Right atrium auricular region (tissue), 2 donors: ENCODE measurements around the gene FBLN2. TPM values are rescaled to one million over a fixed set of nuclear protein-coding genes. Genes with fewer than 3 reads are reported as not detected.
A peak's percentile ranks its signal among the peaks of the same experiment; 100 is the strongest.
"Not testable (repeated sequence)": the region's sequence is repeated elsewhere in the genome, so short reads cannot be mapped to it uniquely, and the experiment has no call there.

Experiments used
- DNase-seq: peaks from one replicate; pipeline ENCODE4 v3.0.0-alpha.2; 2019; ENCODE audit warnings: low spot score
- H3K27ac ChIP-seq, 2 donors: fragments of 200-600 bp; sonication (generic); 1 replicate in 1 of 2; 2 replicates in 1 of 2; pipeline ENCODE4 v1.5.1; 2016 to 2019
- H3K27me3 ChIP-seq, 2 donors: fragments of 200-600 bp; sonication (generic); one replicate each; pipeline versions ENCODE4 v1.5.1 to v1.6.0; 2017 to 2019
- H3K36me3 ChIP-seq: fragments of 200-600 bp; sonication (generic); one replicate; pipeline ENCODE4 v1.5.1; 2016
- H3K4me1 ChIP-seq, 2 donors: fragments of 200-600 bp; sonication (generic); one replicate each; pipeline versions ENCODE4 v1.5.1 to v1.6.0; 2017 to 2019
- H3K4me3 ChIP-seq, 2 donors: fragments of 200-600 bp; sonication (generic); 1 replicate in 1 of 2; 2 replicates in 1 of 2; pipeline ENCODE4 v1.5.1; 2017 to 2019; ENCODE audit warnings: mild to moderate bottlenecking in 1 of 2, moderate library complexity in 1 of 2
- H3K9me3 ChIP-seq, 2 donors: fragments of 200-600 bp; sonication (generic); one replicate each; pipeline ENCODE4 v1.5.1; 2019
- CTCF ChIP-seq, 2 donors: fragments of 200-600 bp; sonication (generic); IDR thresholded peaks; one replicate each; pipeline ENCODE4 v1.5.1; 2019; ENCODE audit warnings: antibody characterized with exemption in 2 of 2
- total RNA-seq, 2 donors: library from RNA; depleted of rRNA; stranded (reverse); fragments of >200 nt; gene quantifications; one replicate each; pipeline ENCODE4 v1.1.0, GENCODE V29; 2016

FBLN2 gene
- total RNA-seq, 2 donors from 2014 or later: 122 to 185 TPM

GRCh38 chr3:13520326-13520880 lies 28.5 kb upstream of the FBLN2 start:
- H3K27me3 ChIP-seq: no peaks in the 10 kb centered on the region
- TF ChIP-seq CTCF (IDR thresholded peaks at IDR 0.05): no peak
- DNase-seq: no peak
- H3K27ac ChIP-seq: peak overlapping the region in 1 of 2 donors; percentile 90
- H3K36me3 ChIP-seq: no peaks in the 10 kb centered on the region
- H3K4me3 ChIP-seq: no peak overlapping the region
- peaks cover 0 to 44% of the 10 kb centered on the region in 2 donors for H3K4me1 ChIP-seq
- no peaks in the 10 kb centered on the region for H3K9me3 ChIP-seq

GRCh38 chr3:13521309-13521708 lies 27.6 kb upstream of the FBLN2 start:
- no peak for DNase-seq
- Histone ChIP-seq H3K9me3 (no peaks in the 10 kb centered on the region), H3K4me3 (no peak overlapping the region), H3K27ac (no peak overlapping the region), H3K27me3 (no peaks in the 10 kb centered on the region), H3K36me3 (no peaks in the 10 kb centered on the region), H3K4me1 (peaks cover 0 to 43% of the 10 kb centered on the region in 2 donors)
- TF ChIP-seq CTCF (IDR thresholded peaks at IDR 0.05): no peak

GRCh38 chr3:13521749-13522148 lies 27.2 kb upstream of the FBLN2 start:
- not testable (repeated sequence) for H3K9me3 ChIP-seq, DNase-seq, H3K4me3 ChIP-seq, H3K36me3 ChIP-seq, H3K27me3 ChIP-seq, H3K27ac ChIP-seq
- peaks cover 0 to 43% of the 10 kb centered on the region in 2 donors for H3K4me1 ChIP-seq

- Histone ChIP-seq H3K27ac (no peak overlapping the region), H3K4me1 (peaks cover 0 to 39% of the 10 kb centered on the region in 2 donors), H3K27me3 (no peaks in the 10 kb centered on the region), H3K4me3 (no peak overlapping the region), H3K36me3 (no peaks in the 10 kb centered on the region), H3K9me3 (no peaks in the 10 kb centered on the region)
- TF ChIP-seq CTCF (IDR thresholded peaks at IDR 0.05): no peak
- no peak for DNase-seq
Observed at GRCh38 chr3:13522236-13522635, 26.7 kb upstream of the FBLN2 start.

- no peaks in the 10 kb centered on the region for H3K27me3 ChIP-seq
- H3K27ac ChIP-seq: peak overlapping the region; percentile 70 to 75
- peaks cover 0 to 23% of the 10 kb centered on the region in 2 donors for H3K4me1 ChIP-seq
- H3K36me3 ChIP-seq: no peaks in the 10 kb centered on the region
- no peak for DNase-seq
- H3K4me3 ChIP-seq: no peak overlapping the region
- no peak for TF ChIP-seq CTCF (IDR thresholded peaks at IDR 0.05)
- no peaks in the 10 kb centered on the region for H3K9me3 ChIP-seq
Observed at GRCh38 chr3:13524979-13525669, 23.8 kb upstream of the FBLN2 start.

- Histone ChIP-seq H3K36me3 (no peaks in the 10 kb centered on the region), H3K4me1 (peaks cover 0 to 30% of the 10 kb centered on the region in 2 donors), H3K27me3 (no peaks in the 10 kb centered on the region), H3K9me3 (no peaks in the 10 kb centered on the region), H3K27ac (peak overlapping the region; percentile 70 to 75), H3K4me3 (no peak overlapping the region)
- no peak for DNase-seq
- TF ChIP-seq CTCF (IDR thresholded peaks at IDR 0.05): no peak
Observed at GRCh38 chr3:13525827-13526625, 22.9 kb upstream of the FBLN2 start.
